IMR-90 (cell line): ENCODE results near the gene ARNT2. TPM values are rescaled to one million over a fixed set of nuclear protein-coding genes. Genes with fewer than 3 reads are reported as not detected.

Experiments
- ATAC-seq: fragments of 200-7000 bp; cut with Tn5 transposase; 2 replicates; pipeline ENCODE4 v1.9.1; 2020; ENCODE audit warnings: low read depth, mild to moderate bottlenecking, moderate library complexity
- BruUV-seq: library from RNA; stranded (reverse); fragments of 400-500 nt; replicated peaks from 2 replicates; lab custom pipeline; 2021; lab: Mats Ljungman, UMichigan
- CTCF ChIA-PET: fragments of 300-600 bp; formaldehyde crosslinking; extraction: SDS; loops from one replicate; lab custom pipeline; 2021; ENCODE audit warnings: antibody characterized with exemption; lab: Yijun Ruan, JAX
- POLR2A ChIA-PET: fragments of 300-600 bp; sonication (Branson Sonifier 250); formaldehyde crosslinking; loops from one replicate; lab custom pipeline; 2022; ENCODE audit warnings: antibody characterized with exemption; ENCODE audit not compliant: unreplicated experiment; lab: Charles Lee
- DNase-seq: peaks from one replicate; pipeline ENCODE4 v3.0.0; 2013
- H2AFZ ChIP-seq: replicated peaks from 2 replicates; pipeline ENCODE3; 2013; ENCODE audit warnings: low read length, mild to moderate bottlenecking; ENCODE audit not compliant: poor library complexity
- H2AK5ac ChIP-seq: 2 replicates; pipeline ENCODE4 v1.6.1; 2013; ENCODE audit warnings: low read depth, low read length, inconsistent platforms
- H2AK9ac ChIP-seq: replicated peaks from 2 replicates; pipeline ENCODE3; 2013; ENCODE audit warnings: mild to moderate bottlenecking, low read depth, low read length, moderate library complexity; ENCODE audit not compliant: poor library complexity
- H2BK120ac ChIP-seq: 2 replicates; pipeline ENCODE4 v1.6.1; 2013; ENCODE audit warnings: low read depth, low read length, inconsistent platforms
- H2BK15ac ChIP-seq: 3 replicates; pipeline ENCODE4 v1.6.1; 2013; ENCODE audit warnings: low read depth, low read length, inconsistent platforms
- H2BK20ac ChIP-seq: 2 replicates; pipeline ENCODE4 v1.6.1; 2013; ENCODE audit warnings: low read depth, mild to moderate bottlenecking, inconsistent platforms, low read length, moderate library complexity
- H2BK5ac ChIP-seq: 2 replicates; pipeline ENCODE4 v1.6.1; 2013; ENCODE audit warnings: mild to moderate bottlenecking, low read depth, low read length, inconsistent platforms; ENCODE audit not compliant: poor library complexity, severe bottlenecking
- H3K14ac ChIP-seq: replicated peaks from 2 replicates; pipeline ENCODE4 v1.6.1; 2013; ENCODE audit warnings: low read depth, low read length, inconsistent platforms
- H3K18ac ChIP-seq: 2 replicates; pipeline ENCODE4 v1.6.1; 2013; ENCODE audit warnings: low read depth, low read length, control low read depth
- H3K23ac ChIP-seq: 2 replicates; pipeline ENCODE4 v1.6.1; 2013; ENCODE audit warnings: low read depth, low read length, inconsistent platforms
- H3K27ac ChIP-seq: 2 replicates; pipeline ENCODE4 v1.5.1; 2013; ENCODE audit warnings: mild to moderate bottlenecking, control low read depth, low read length; ENCODE audit not compliant: insufficient read depth
- H3K27me3 ChIP-seq: 2 replicates; pipeline ENCODE4 v1.6.1; 2013; ENCODE audit warnings: low read length; ENCODE audit not compliant: control insufficient read depth, insufficient read depth
- H3K36me3 ChIP-seq: 2 replicates; pipeline ENCODE4 v1.6.1; 2013; ENCODE audit warnings: low read length, mixed read lengths; ENCODE audit not compliant: control insufficient read depth, insufficient read depth
- H3K4ac ChIP-seq: 2 replicates; pipeline ENCODE4 v1.6.1; 2013; ENCODE audit warnings: low read depth, low read length, inconsistent platforms
- H3K4me1 ChIP-seq: 2 replicates; pipeline ENCODE4 v1.6.1; 2013; ENCODE audit warnings: low read length, mixed read lengths; ENCODE audit not compliant: control insufficient read depth, insufficient read depth
- H3K4me2 ChIP-seq: 2 replicates; pipeline ENCODE4 v1.6.1; 2013; ENCODE audit warnings: low read depth, mild to moderate bottlenecking, control low read depth, low read length, moderate library complexity
- H3K4me3 ChIP-seq: 2 replicates; pipeline ENCODE4 v1.5.1; 2013; ENCODE audit warnings: low read depth, mild to moderate bottlenecking, control low read depth, low read length, moderate library complexity; ENCODE audit not compliant: insufficient read depth
- H3K56ac ChIP-seq: 2 replicates; pipeline ENCODE4 v1.6.1; 2013; ENCODE audit warnings: low read length, inconsistent platforms; ENCODE audit not compliant: insufficient read depth; ENCODE audit errors: extremely low read depth
- H3K79me1 ChIP-seq, 2 experiments: 2 replicates each; pipeline ENCODE4 v1.6.1; 2013; ENCODE audit warnings: low read length in 2 of 2, inconsistent platforms in 1 of 2, low read depth in 1 of 2
- H3K9ac ChIP-seq: 2 replicates; pipeline ENCODE4 v1.6.1; 2013; ENCODE audit warnings: low read depth, low read length, control low read depth
- H3K9me1 ChIP-seq: 2 replicates; pipeline ENCODE4 v1.6.1; 2013; ENCODE audit warnings: low read length, inconsistent platforms; ENCODE audit not compliant: insufficient read depth
- H3K9me3 ChIP-seq: 2 replicates; pipeline ENCODE4 v1.6.1; 2013; ENCODE audit warnings: low read length; ENCODE audit not compliant: control insufficient read depth, insufficient read depth
- H4K20me1 ChIP-seq: 2 replicates; pipeline ENCODE4 v1.6.1; 2013; ENCODE audit warnings: low read length, inconsistent platforms; ENCODE audit not compliant: insufficient read depth
- H4K5ac ChIP-seq: 2 replicates; pipeline ENCODE4 v1.6.1; 2013; ENCODE audit warnings: mild to moderate bottlenecking, low read depth, low read length, control low read depth
- H4K8ac ChIP-seq, 2 experiments: 2 replicates each; pipeline ENCODE4 v1.6.1; 2013; ENCODE audit warnings: low read depth in 2 of 2, low read length in 2 of 2, control low read depth in 1 of 2, inconsistent platforms in 1 of 2
- H4K91ac ChIP-seq: 2 replicates; pipeline ENCODE4 v1.6.1; 2013; ENCODE audit warnings: low read depth, low read length, inconsistent platforms; ENCODE audit not compliant: insufficient read depth
- BHLHE40 ChIP-seq: fragments of 150-350 bp; IDR thresholded peaks from 2 replicates; pipeline ENCODE4 v1.6.1; 2016; ENCODE audit warnings: mild to moderate bottlenecking, low read depth, low read length
- CEBPB ChIP-seq: IDR thresholded peaks from 2 replicates; pipeline ENCODE4 v1.6.1; 2012; ENCODE audit warnings: low read depth, low read length, improper control_type of control experiment
- CHD1 ChIP-seq: IDR thresholded peaks from 2 replicates; pipeline ENCODE4 v1.6.1; 2012; ENCODE audit warnings: low read depth, low read length, improper control_type of control experiment
- CTCF ChIP-seq: conservative IDR thresholded peaks from 2 replicates; pipeline ENCODE4 v1.5.1; 2012; ENCODE audit warnings: mild to moderate bottlenecking, low read depth, low read length, improper control_type of control experiment
- ELK1 ChIP-seq: fragments of 150-350 bp; IDR thresholded peaks from 2 replicates; pipeline ENCODE4 v1.6.1; 2016; ENCODE audit warnings: low read depth, mild to moderate bottlenecking, low read length, moderate library complexity, borderline replicate concordance
- MAFK ChIP-seq: IDR thresholded peaks from 2 replicates; pipeline ENCODE4 v1.6.1; 2012; ENCODE audit warnings: low read depth, low read length, improper control_type of control experiment
- MAZ ChIP-seq: IDR thresholded peaks from 2 replicates; pipeline ENCODE4 v1.6.1; 2012; ENCODE audit warnings: low read depth, mild to moderate bottlenecking, low read length, improper control_type of control experiment, moderate library complexity, borderline replicate concordance
- MXI1 ChIP-seq: IDR thresholded peaks from 2 replicates; pipeline ENCODE4 v1.6.1; 2012; ENCODE audit warnings: low read depth, mild to moderate bottlenecking, low read length, moderate library complexity, borderline replicate concordance
- NFE2L2 ChIP-seq: fragments of 150-350 bp; IDR thresholded peaks from 2 replicates; pipeline ENCODE4 v1.6.1; 2016; ENCODE audit warnings: low read depth, mild to moderate bottlenecking, low read length
- POLR2A ChIP-seq: IDR thresholded peaks from 2 replicates; pipeline ENCODE4 v1.6.1; 2012; ENCODE audit warnings: mild to moderate bottlenecking, low read depth, low read length
- RAD21 ChIP-seq: IDR thresholded peaks from 2 replicates; pipeline ENCODE4 v1.6.1; 2012; ENCODE audit warnings: low read length, improper control_type of control experiment
- RCOR1 ChIP-seq: IDR thresholded peaks from 2 replicates; pipeline ENCODE4 v1.6.1; 2012; ENCODE audit warnings: mild to moderate bottlenecking, low read length, improper control_type of control experiment; ENCODE audit not compliant: insufficient replicate concordance
- RFX5 ChIP-seq: IDR thresholded peaks from 2 replicates; pipeline ENCODE4 v1.8.0; 2012; ENCODE audit warnings: low read depth, mild to moderate bottlenecking, low read length, moderate library complexity
- SMC3 ChIP-seq: fragments of 150-350 bp; IDR thresholded peaks from 2 replicates; pipeline ENCODE4 v1.6.1; 2016; ENCODE audit warnings: low read depth, mild to moderate bottlenecking, antibody characterized with exemption, low read length, moderate library complexity
- USF2 ChIP-seq: fragments of 150-350 bp; IDR thresholded peaks from 2 replicates; pipeline ENCODE4 v1.6.1; 2017; ENCODE audit warnings: mild to moderate bottlenecking, antibody characterized with exemption, low read length, low read depth
- WGBS, 2 experiments: methylation state at CpG; one replicate each; pipeline versions ENCODE4 v1.1.5 to v1.1.7; 2013; ENCODE audit warnings: missing lambda C conversion rate in 2 of 2; ENCODE audit not compliant: insufficient read length in 1 of 2; ENCODE audit errors: extremely low coverage in 2 of 2; 5-methylcytosine and 5-hydroxymethylcytosine counted together
- dilution Hi-C: fragments of 300-500 bp; cut with HindIII; formaldehyde crosslinking; loops from one replicate; pipeline ENCODE4 v1.14.3; 2018; ENCODE audit warnings: low sequenced_read_pairs; ENCODE audit not compliant: unreplicated experiment
- in situ Hi-C: fragments of 300-500 bp; cut with MboI; formaldehyde crosslinking; loops from 3 replicates; pipeline ENCODE4 v1.14.3; 2019; ENCODE audit warnings: low sequenced_read_pairs, inconsistent platforms, mixed read lengths
- intact Hi-C: fragments of 100-400 bp; cut with micrococcal nuclease; formaldehyde crosslinking; loops from 2 replicates; pipeline ENCODE4 v1.10.0; 2022
- polyA plus RNA-seq, 3 experiments: library from polyadenylated mRNA; depleted of rRNA; stranded (reverse); fragments of >200 nt; gene quantifications; 2 replicates each; pipeline ENCODE4 v1.2.3, GENCODE V29; 2012; ENCODE audit warnings: low replicate concordance in 1 of 3
- total RNA-seq: library from RNA; depleted of rRNA; stranded (reverse); fragments of >200 nt; gene quantifications from 2 replicates; pipeline ENCODE4 v1.2.3, GENCODE V29; 2012

Gene ARNT2
- total and polyA plus RNA-seq, 2 of the 4 experiments (the other 2 are of a cell fraction), result 18.2 to 19.0 TPM

DNA sequence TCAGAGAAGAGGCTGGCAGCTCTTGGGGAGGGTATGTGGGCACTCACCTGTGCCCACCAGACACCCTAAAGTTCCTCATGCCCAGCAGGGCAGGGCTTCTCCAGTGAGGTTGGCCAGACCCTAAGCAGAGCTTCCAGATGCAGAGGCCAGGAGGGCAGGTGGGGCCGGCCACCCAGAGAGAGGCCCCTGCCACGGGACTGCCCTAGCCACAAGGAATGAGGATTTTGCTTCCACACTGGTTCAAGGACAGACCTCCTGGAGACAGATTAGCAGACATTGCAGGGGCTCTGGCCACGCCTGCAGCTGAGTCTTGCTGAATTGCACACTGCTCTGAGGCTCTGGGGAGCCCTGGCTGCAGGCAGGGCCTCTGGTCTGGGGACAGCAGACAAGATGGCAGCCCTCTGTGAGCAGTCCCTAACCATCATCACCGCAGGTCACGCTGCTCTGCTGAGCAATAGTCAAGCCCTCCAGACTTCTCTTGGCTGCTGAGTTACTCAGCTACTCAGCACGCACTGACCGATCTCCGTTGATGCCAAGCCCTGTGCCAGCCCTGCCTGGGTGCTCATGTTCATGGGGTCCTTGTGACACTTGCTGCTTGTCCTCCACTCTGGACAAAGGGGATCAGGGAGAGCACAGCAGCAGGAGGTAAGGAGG lies 173.5 kb downstream of the ARNT2 start:
- no peak for ATAC-seq
- Histone ChIP-seq H3K36me3 (peaks cover 62% of the 10 kb centered on the region), H2AK9ac (no peak overlapping the region), H3K4me3 (no peak overlapping the region), H2AFZ (no peak overlapping the region), H3K9me3 (no peaks in the 10 kb centered on the region), H4K8ac (no peak overlapping the region; a peak in 1 of 4 replicates), H2BK15ac (no peak overlapping the region), H2BK20ac (no peak overlapping the region), H3K4me1 (peaks cover 6% of the 10 kb centered on the region), H3K23ac (no peak overlapping the region), H3K18ac (no peak overlapping the region), H3K79me1 (peaks cover 0 to 4% of the 10 kb centered on the region in 2 experiments; a peak in 1 of 4 replicates), H3K14ac (no peak overlapping the region), H3K9ac (no peak overlapping the region), H3K27ac (no peak overlapping the region), H3K56ac (no peak overlapping the region), H3K4ac (0 out of 2 replicates have a peak overlapping the region, but pooled peaks have one; percentile 27), H4K91ac (peak overlapping the region; percentile 21; the same call in 1 of the 2 replicates), H3K4me2 (no peak overlapping the region), H4K20me1 (no peaks in the 10 kb centered on the region), H4K5ac (no peak overlapping the region), H3K9me1 (peaks cover 18% of the 10 kb centered on the region), H2BK120ac (no peak overlapping the region), H3K27me3 (no peaks in the 10 kb centered on the region), H2AK5ac (peak overlapping the region; percentile 64), H2BK5ac (no peak overlapping the region)
- POLR2A ChIA-PET, result no interaction called here
- dilution Hi-C loops, result no loop called here
- no peak for DNase-seq
- intact Hi-C loops, result no loop called here
- BruUV-seq, result no TSS peak
- no peak for TF ChIP-seq CHD1
- TF ChIP-seq BHLHE40, result no peak
- no peak for TF ChIP-seq ELK1
- TF ChIP-seq NFE2L2, result no peak
- no peak for TF ChIP-seq CTCF
- no peak for TF ChIP-seq RCOR1
- TF ChIP-seq RFX5, result no peak
- TF ChIP-seq USF2, result no peak
- no peak for TF ChIP-seq SMC3
- no peak for TF ChIP-seq MXI1
- TF ChIP-seq POLR2A, result no peak
- no peak for TF ChIP-seq RAD21
- no peak for TF ChIP-seq MAFK
- no peak for TF ChIP-seq MAZ
- no peak for TF ChIP-seq CEBPB
- CTCF ChIA-PET, result interaction anchor here (0.9 kb wide), 2 partner anchors 202 to 271 kb away, joined by 3 read pairs; partner anchors contain the start of gene CEMIP
- WGBS, 2 experiments, result 96% methylated on average over 8 of the region's 8 CpGs; no CpG with 5 or more reads in 1 of the 2 experiments
- in situ Hi-C loops, result no loop called here
